Upper lobe of right lung (tissue), 1 donor: Measurements from ENCODE around the gene DIP2C. TPM values are rescaled to one million over a fixed set of nuclear protein-coding genes. Genes with fewer than 3 reads are reported as not detected.

Experiments
- ATAC-seq: fragments of 200-7000 bp; cut with Tn5 transposase; one replicate; pipeline ENCODE4 v1.9.1; 2020; ENCODE audit warnings: mild to moderate bottlenecking, moderate library complexity
- DNase-seq: peaks from one replicate; pipeline ENCODE4 v3.0.0-alpha.2; 2020
- H3K27ac ChIP-seq: fragments of 200-600 bp; one replicate; pipeline ENCODE4 v1.8.0; 2022
- H3K27me3 ChIP-seq: fragments of 200-600 bp; one replicate; pipeline ENCODE4 v1.8.0; 2022; ENCODE audit warnings: mild to moderate bottlenecking
- H3K36me3 ChIP-seq: fragments of 200-600 bp; one replicate; pipeline ENCODE4 v1.8.0; 2022
- H3K4me1 ChIP-seq: fragments of 200-600 bp; one replicate; pipeline ENCODE4 v1.8.0; 2022
- H3K4me3 ChIP-seq: fragments of 200-600 bp; one replicate; pipeline ENCODE4 v1.8.0; 2022; ENCODE audit warnings: mild to moderate bottlenecking
- H3K9me3 ChIP-seq: fragments of 200-600 bp; one replicate; pipeline ENCODE4 v1.8.0; 2022
- intact Hi-C: fragments of 100-400 bp; cut with DNase I; formaldehyde crosslinking; loops from one replicate; pipeline ENCODE4 v1.11.0; 2022
- total RNA-seq: library from RNA; stranded (reverse); fragmentation: NEBNext Ultra II Directional; extraction: Animal tissue kit (Norgen Biotek cat#: 25700); gene quantifications from one replicate; pipeline ENCODE4 v1.2.1, GENCODE V29; 2021
- TF ChIP-seq, protein P1 (sequence below): fragments of 200-600 bp; IDR thresholded peaks from one replicate; pipeline ENCODE4 v1.8.0; 2022; ENCODE audit warnings: antibody characterized with exemption
- donor health status: DM: no; HTN: yes; CAD: no; lungs with severe emphysema.

DIP2C gene
- total RNA-seq, 1 donor from 2014 or later = 17.3 TPM

DNA sequence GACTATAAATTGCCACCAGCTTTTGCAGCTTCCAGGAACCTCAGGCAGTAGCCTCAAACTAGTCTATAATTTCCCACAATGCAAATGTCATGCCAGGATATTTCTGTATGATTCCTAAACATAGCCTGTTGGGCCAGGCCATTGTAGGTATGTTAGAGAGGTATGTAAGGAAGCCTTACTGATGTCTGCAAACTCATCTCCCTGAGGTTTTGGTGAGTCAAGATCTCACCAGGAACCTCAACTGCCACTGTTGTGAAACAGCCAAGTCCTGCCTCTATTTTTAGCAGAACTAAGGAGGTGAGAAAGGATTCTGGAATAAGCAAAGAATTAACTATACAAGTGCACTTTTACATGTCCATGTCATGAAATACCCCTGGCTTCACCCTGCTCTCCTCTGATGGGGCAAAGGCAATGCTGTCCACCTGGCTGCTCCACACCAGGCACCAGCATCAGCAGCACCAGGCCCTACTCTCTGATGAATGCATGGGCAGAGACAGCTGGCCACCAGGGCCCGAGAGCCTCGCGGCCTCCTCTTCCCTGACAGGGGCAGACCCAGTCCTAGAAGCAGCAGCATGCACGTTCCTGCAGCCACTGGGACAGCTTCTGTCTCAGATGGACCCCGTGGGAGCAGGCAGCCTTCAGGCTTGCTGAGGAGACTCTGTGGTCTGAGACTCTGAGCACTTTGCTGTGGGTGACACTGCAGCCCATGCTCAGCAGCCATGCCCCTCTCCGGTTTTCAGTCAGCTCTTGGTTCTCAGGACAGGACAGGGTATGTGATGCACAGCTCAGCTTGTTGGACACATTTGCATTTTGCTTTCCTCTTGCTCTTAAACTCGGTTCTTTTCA, 407.0 kb downstream of the DIP2C start:
- no peak for ATAC-seq
- Histone ChIP-seq H3K9me3 (no peaks in the 10 kb centered on the region), H3K27me3 (no peaks in the 10 kb centered on the region), H3K27ac (no peak overlapping the region), H3K4me1 (no peaks in the 10 kb centered on the region), H3K4me3 (no peak overlapping the region), H3K36me3 (peaks cover 45% of the 10 kb centered on the region)
- DNase-seq = no peak
- intact Hi-C loops = no loop called here
- TF ChIP-seq, protein P1, sequence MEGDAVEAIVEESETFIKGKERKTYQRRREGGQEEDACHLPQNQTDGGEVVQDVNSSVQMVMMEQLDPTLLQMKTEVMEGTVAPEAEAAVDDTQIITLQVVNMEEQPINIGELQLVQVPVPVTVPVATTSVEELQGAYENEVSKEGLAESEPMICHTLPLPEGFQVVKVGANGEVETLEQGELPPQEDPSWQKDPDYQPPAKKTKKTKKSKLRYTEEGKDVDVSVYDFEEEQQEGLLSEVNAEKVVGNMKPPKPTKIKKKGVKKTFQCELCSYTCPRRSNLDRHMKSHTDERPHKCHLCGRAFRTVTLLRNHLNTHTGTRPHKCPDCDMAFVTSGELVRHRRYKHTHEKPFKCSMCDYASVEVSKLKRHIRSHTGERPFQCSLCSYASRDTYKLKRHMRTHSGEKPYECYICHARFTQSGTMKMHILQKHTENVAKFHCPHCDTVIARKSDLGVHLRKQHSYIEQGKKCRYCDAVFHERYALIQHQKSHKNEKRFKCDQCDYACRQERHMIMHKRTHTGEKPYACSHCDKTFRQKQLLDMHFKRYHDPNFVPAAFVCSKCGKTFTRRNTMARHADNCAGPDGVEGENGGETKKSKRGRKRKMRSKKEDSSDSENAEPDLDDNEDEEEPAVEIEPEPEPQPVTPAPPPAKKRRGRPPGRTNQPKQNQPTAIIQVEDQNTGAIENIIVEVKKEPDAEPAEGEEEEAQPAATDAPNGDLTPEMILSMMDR = no peak

GRCh38 chr10:279655-280054, 409.8 kb downstream of the DIP2C start:
- TF ChIP-seq, protein P1 = no peak
- no peak overlapping the region for H3K27ac ChIP-seq

DNA sequence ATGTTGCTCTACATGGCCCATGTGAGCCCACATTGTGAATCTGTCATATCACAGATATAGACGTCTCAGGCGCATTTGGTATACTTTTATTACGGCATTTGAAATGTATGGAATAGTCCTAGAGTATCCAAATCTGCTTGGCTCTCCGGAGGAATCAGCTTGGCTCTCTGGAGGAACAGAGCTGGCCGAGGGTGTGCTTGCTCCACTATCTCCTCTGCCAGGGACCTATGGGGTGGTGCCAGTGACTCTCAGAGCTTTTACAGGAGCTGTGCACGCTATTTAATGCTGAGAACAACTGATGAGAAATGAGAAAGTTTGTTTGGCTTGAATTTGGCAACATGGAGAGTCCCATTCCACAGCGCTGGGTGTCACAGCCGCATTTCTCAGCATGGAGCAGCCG, 410.2 kb downstream of the DIP2C start:
- Histone ChIP-seq H3K36me3 (peaks cover 52% of the 10 kb centered on the region), H3K27ac (no peak overlapping the region), H3K4me1 (no peaks in the 10 kb centered on the region), H3K27me3 (no peaks in the 10 kb centered on the region), H3K4me3 (no peak overlapping the region), H3K9me3 (no peaks in the 10 kb centered on the region)
- DNase-seq (no peak), ATAC-seq (no peak)
- intact Hi-C loops = no loop called here
- TF ChIP-seq, protein P1 = no peak

More at GRCh38 chr10:279655-280054, 409.8 kb downstream of the DIP2C start:
- Histone ChIP-seq H3K4me3 (no peak overlapping the region), H3K9me3 (no peaks in the 10 kb centered on the region), H3K27me3 (no peaks in the 10 kb centered on the region), H3K4me1 (no peaks in the 10 kb centered on the region), H3K36me3 (peaks cover 52% of the 10 kb centered on the region)
- intact Hi-C loops = no loop called here
- DNase-seq (no peak), ATAC-seq (no peak)

DNA sequence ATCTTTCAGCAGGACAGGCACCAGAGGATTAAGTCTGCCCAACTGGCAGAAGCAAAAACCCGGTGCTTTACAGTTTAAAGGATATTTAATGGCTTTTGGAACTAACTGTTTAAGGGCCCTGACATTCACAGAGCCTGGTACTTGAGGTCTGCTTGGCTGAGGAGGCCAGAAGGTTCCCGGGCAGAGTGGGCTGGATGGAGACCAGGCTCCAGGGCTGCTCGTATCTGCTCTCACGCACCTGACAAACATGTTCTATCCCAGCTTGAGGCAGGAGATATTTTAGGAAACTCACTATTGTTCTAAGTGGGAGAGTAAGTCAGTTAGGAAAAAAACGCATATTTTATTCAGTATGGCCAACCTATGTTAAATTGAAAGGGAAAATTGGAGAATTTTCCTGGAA, 410.8 kb downstream of the DIP2C start:
- Histone ChIP-seq H3K36me3 (peaks cover 52% of the 10 kb centered on the region), H3K27ac (no peak overlapping the region), H3K9me3 (no peaks in the 10 kb centered on the region), H3K4me1 (no peaks in the 10 kb centered on the region), H3K27me3 (no peaks in the 10 kb centered on the region), H3K4me3 (no peak overlapping the region)
- intact Hi-C loops = no loop called here
- TF ChIP-seq, protein P1 = no peak
- ATAC-seq (no peak), DNase-seq (no peak)

DNA sequence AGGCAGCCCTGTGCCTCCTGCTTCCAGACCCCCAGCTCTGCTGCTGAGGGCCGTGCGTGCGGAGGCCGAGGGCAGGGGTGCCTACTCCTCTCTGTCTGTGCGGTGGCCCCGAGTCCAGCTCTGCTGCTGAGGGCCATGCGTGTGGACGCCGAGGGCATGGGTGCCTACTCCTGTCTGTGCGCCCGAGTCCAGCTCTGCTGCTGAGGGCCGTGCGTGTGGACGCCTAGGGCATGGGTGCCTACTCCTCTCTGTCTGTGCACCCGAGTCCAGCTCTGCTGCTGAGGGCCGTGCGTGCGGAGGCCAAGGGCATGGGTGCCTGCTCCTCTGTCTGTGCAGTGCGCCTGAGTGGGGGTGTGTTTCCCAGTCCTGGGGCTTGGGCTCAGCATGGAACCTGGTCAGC, 411.5 kb downstream of the DIP2C start:
- Histone ChIP-seq H3K27ac (no peak overlapping the region), H3K27me3 (no peaks in the 10 kb centered on the region), H3K4me3 (no peak overlapping the region), H3K9me3 (no peaks in the 10 kb centered on the region), H3K4me1 (no peaks in the 10 kb centered on the region), H3K36me3 (peaks cover 48% of the 10 kb centered on the region)
- TF ChIP-seq, protein P1 = no peak
- ATAC-seq (peak; percentile 21), DNase-seq (no peak)
- intact Hi-C loops = no loop called here
